ENCODE measurements around the gene ANAPC4.

- TF ChIP-seq CTCF (IDR thresholded peaks at IDR 0.05; ENCODE audit: low read depth, low read length, poor library complexity, severe bottlenecking) (no peak), EZH2phosphoT487 (IDR thresholded peaks at IDR 0.05; ENCODE audit: borderline replicate concordance, low read length) (no peak)
Observed at GRCh38 chr4:25370242-25370641, 6.8 kb upstream of the ANAPC4 start.

Measured in DOHH2 (cell line).